HG02642 (cell line): Measurements from ENCODE around the gene NLRP7.
"Not testable (repeated sequence)": the region's sequence is repeated elsewhere in the genome, so short reads cannot be mapped to it uniquely, and the experiment has no call there.

ENCODE experiments used
- ATAC-seq: cut with Tn5 transposase; IDR thresholded peaks from one replicate; pipeline ENCODE4 v1.9.1; 2021; ENCODE audit warnings: mild to moderate bottlenecking; ENCODE audit not compliant: unreplicated experiment, poor library complexity

The NLRP7 gene

DNA sequence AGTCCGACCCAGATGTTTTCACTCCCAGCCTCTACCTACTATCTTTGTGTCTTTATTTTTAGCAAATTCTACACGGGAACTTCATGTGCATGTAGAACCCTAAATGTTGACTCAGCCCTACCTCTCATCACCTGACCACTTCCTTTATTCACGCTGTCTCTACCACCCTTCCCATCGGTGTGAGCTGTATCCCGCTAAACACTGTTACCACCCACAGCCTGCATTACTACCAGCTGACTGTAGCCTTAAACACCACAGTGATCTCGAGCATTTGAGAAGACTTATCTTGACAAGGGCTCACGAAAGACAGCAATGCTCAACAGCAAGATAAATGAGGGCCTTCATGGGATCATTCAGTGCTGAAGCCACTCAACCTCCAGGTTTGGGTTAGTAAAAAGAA is 26.2 kb downstream of the NLRP7 start:
- no peak for ATAC-seq

DNA sequence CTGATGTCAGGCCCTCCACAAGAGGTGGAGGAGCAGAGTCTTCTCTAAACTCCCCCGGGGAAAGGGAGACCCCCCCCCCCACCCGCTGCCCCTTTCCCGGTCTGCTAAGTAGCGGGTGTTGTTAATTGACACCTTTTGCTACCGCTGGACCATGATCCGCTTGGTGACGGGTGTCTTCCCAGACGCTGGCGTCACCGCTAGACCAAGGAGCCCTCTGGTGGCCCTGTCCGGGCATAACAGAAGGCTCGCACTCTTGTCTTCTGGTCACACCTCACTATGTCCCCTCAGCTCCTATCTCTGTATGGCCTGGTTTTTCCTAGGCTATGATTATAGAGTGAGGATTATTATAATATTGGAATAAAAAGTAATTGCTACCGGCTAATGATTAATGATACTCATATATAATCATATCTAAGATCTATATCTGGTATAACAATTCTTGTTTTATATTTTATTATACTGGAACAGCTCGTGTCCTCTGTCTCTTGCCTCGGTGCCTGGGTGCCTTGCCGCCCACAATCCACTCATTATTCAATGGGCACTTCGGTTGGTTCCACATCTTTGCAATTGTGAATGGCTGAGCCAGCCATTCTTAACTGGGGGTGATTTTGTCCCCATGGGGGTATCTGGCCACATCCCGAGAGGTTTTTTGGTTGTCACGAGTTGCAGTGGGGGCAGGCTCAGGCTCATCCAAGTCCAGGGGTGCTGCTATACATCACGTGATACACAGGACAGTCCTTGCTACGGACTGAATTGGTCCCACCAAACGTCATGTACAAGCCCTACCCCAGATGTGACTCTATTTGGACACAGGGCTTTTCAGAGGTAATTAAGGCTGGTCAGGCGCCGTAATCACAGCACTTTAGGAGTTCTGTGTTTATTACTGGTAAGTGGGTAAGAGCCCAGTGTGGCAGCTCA is 27.4 kb downstream of the NLRP7 start:
- ATAC-seq, result not testable (repeated sequence)

DNA sequence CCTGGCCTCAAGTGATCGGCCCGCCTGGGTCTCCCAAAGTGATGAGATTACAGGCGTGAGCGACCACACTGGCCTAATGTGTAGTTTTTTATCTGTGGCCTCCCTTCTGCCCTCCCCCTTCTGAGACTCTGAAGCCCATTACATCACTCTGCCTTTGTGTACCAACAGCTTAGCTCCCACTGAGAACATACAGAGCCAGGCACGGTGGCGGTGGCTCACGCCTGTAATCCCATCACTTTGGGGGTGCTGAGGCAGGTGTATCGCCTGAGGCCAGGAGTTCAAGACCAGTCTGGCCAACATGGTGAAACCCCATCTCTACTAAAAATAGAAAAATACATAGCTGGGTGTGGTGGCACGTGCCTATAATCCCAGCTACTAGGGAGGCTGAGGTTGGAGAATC is 28.8 kb downstream of the NLRP7 start:
- no peak for ATAC-seq

DNA sequence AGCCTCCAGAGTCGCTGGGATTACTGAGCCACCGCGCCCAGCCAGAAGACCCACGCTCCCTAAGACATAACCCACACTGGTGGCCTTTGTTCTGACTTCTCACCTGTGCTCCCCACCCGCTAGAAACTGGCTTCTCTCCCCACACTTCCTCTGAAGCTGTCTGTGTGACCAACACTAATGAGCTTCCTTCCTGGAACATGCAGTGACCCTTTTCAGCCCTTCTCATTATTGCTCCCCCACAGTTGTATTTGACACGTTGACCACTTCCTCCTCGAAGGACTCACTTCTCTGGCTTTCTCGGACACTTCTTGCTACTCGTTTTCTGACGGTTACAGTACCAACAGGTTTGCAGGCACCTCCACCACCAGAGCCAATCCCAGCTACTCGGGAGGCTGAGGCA is 30.5 kb downstream of the NLRP7 start:
- ATAC-seq, result no peak

DNA sequence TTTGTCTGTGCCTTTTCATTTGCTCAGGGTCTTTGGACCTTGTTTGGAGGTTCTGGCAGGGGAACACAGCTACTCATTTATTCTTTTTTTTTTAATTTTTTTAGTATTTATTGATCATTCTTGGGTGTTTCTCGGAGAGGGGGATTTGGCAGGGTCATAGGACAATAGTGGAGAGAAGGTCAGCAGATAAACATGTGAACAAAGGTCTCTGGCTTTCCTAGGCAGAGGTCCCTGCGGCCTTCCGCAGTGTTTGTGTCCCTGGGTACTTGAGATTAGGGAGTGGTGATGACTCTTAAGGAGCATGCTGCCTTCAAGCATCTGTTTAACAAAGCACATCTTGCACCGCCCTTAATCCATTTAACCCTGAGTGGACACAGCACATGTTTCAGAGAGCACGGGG is 39.4 kb downstream of the NLRP7 start:
- not testable (repeated sequence) for ATAC-seq

DNA sequence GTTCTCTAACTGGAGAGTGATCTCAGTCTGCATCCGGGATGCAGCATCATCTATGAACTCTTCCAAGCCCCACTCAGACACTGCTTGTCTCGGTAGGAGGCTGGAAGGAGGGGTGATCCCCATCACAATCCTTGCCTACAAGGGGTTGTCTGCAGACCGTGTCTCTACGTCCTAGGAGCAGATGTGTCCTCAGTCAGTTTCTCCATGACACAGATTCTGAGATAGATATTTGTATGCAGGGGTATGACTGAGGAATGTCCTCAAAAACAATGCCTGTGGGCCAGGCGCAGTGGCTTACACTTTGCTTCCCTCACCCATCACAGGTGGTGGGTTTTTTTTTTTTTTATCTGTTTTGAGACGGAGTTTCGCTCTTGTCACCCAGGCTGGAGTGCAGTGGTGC is 40.5 kb downstream of the NLRP7 start:
- no peak for ATAC-seq

DNA sequence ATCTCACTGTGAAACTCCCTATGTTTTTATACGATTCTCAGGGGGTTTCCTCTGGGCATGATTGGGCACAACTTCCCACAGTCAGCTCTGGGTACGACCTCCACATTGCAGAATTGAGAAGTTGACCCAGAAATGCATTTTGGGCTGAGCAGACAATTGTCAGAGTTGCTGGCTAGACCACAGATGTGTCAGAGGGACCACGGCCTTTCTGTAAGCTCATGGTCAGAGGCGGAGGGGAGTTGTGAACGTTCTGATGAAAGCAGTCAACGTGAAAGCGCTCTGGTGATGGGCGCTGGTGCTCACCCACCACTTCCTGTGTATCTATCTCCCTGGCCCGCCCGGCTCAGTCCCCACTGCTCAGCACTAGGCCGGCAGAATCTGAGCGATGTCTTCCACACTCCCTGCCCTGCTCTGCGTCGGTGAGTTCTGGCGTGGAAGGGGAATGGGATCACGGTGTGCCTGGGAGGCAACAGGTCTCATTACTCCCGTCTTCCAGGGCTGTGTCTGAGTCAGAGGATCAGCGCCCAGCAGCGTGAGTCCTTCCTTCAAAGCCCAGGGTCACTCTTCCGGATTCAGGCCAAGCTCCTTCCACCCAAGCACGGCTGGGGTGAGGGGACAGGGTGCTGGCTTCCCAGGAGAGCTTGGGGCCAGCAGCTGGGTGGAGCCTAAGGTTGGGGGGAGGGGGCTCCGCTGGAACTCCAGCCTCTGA is 41.4 kb downstream of the NLRP7 start, which contains the start of gene NCR1:
Gene NCR1, plus strand, starts transcription at position 346 of the 709 bp plus-strand sequence. Its CDS starts 40 bp downstream, at position 386.
- no peak for ATAC-seq

DNA sequence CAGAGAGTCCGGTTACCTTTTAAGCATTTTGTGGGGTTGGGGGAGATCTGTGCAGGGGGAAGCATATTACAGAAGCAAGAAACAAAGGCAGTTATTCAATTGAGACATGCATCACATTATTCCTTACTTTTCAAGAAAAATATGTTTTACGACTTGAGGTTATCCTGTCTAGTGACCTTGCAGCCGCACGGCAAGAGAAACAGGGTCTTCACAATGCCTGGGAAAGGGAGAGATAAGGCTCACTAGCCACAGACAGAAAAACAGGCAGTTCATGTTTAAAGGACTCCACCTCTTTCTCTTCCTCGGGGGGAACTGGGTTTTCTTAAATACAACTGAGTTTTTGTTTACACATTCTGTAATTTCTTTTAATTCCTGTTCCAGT is 41.9 kb downstream of the NLRP7 start:
- no peak for ATAC-seq

DNA sequence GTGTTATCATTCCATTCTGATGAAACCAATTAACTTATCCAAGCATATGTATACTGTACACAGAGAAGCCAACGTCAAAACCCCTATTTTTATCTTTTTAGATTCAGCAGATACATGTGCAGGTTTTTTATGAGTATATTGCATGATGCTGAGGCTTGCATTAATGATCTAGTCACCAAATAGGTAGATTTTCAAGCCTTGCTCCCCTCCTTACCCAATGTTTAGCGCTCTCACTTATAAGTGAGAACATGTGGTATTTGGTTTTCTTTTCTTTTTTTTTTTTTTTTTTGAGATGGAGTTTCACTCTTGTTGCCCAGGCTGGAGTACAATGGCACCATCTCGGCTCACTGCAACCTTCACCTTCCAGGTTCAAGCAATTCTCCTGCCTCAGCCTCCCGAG is 43.1 kb downstream of the NLRP7 start:
- not testable (repeated sequence) for ATAC-seq

DNA sequence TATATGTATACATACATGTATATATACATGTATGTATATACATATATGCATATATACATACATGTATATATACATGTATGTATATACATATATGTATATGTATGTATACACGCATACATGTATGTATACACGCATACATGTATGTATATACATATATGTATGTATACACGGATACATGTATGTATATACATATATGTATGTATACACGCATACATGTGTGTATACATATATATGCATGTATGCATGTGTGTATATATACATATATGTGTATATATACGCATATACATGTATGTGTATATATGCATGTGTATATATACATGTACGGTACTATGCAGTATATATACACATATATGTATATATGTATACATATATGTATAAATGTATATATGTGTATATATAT is 44.0 kb downstream of the NLRP7 start:
- no peak for ATAC-seq

DNA sequence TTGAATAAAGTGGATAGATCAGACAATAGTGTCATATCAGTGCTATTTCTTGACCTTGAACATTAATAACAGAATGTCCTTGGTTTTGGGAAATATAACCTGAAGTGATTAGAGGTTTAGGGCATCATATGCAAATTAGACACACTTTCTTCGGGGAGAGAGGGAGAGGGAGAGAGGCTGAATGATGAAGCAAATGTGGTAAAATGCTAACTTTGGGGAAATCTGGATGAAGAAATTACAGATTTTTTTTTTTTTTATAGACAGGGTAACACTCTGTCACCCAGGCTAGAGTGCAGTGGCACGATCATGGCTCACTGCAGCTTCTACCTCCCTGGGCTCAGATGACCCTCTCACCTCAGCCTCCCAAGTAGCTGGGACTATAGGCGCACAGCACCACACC is 45.3 kb downstream of the NLRP7 start:
- ATAC-seq, result no peak

DNA sequence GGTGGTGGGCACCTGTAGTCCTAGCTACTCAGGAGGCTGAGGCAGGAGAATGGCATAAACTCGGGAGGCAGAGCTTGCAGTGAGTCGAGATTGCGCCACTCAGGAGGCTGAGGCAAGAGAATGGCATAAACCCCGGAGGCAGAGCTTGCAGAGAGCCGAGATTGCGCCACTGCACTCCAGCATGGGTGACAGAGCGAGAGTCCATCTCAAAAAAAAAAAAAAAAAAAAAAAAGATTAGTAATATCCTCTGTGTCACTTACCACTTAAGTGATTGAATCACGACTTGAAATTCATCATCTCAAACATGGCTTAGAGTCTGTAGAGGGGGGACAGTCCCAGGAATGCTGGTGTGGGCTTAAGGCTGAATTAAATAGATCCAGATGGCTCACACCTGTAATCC is 46.2 kb downstream of the NLRP7 start:
- not testable (repeated sequence) for ATAC-seq

DNA sequence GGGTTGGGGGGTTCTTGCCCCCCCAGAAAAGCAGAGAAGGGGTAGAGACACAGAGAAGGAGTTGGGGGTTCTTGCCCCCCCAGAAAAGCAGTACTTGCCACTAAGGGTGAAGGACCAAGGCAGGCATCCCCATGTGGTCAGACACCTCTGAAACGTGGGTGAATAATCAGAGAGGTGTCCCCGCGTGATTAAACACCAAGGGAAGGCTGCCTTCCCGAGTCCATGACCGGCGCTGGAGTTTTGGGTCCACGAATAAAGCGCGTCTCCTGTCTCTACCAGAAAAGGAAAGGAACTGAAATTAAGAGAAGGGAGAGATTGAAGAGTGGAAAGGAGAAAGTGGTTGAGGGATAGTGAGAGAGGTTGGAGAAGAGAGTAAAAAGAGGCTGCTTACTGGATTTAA is 47.7 kb downstream of the NLRP7 start:
- not testable (repeated sequence) for ATAC-seq

DNA sequence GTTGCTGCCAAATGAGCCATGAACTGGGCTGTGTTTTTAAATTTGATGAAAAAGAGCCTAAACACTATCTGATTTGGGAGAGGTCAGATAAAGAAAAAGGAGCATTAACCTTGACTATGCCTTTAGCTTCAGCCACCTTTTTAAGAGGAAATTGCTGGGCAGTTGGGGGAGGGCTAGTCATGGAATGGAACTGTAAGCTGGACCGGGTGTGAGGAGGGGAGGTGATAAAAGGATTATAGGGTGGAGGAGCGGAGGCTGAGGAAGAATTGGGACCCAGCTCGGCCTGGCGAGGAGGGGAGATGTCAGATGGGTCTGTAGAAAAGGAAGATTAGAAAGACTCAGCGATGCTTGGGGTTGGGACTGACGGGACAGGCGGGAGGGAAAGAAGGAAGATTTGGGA is 48.6 kb downstream of the NLRP7 start:
- ATAC-seq, result not testable (repeated sequence)

DNA sequence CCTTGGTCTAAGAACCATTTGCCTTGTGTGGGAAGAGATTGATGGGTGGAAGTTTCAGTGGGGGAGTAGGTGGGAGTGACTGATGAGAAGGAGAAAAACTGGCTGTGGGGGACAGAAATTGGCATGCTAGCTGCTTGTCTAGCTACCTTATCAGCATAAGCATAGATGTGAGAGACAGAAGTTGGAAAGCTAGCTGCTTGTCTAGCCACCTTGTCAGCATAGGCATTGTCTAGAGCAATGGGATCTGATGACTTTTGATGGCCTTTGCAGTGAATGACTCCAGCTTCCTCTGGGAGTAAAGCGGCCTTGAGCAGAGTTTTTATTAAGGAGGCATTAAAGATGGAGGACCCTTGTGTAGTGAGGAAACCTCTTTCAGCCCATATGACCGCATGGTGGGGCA is 51.3 kb downstream of the NLRP7 start:
- ATAC-seq, result no peak

DNA sequence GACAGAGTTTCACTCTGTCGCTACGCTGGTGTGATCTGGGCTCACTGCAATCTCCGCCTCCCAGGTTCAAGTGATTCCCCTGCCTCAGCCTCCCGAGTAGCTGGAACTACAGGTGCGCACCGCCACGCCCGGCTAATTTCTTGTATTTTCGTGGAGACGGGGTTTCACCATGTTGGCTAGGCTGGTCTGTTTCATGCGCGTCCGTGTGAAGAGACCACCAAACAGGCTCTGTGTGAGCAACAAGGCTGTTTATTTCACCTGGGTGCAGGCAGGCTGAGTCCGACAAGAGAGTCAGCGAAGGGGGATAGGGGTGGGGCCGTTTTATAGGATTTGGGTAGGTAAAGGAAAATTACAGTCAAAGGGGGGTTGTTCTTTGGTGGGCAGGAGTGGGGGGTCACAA is 53.2 kb downstream of the NLRP7 start:
- not testable (repeated sequence) for ATAC-seq

DNA sequence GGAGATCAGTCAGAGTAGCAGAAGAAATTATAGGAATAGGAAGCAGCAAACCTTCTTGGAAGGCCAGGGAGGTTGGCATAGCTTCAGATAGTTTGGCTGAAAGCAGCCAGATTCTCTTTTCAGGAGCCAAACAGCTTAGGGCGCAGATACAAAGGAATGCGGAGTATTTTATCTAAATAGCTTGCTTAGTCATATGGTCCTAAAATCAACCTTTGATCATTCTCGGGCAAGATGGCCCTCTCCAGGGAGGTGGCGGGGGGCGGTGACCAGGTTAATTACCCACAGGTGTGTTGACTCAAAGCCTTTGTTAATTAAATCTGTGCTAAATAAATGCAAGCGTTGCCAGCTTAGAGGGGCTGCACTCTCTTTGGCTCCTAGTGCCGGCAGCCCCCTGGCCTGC is 53.9 kb downstream of the NLRP7 start:
- ATAC-seq, result no peak

DNA sequence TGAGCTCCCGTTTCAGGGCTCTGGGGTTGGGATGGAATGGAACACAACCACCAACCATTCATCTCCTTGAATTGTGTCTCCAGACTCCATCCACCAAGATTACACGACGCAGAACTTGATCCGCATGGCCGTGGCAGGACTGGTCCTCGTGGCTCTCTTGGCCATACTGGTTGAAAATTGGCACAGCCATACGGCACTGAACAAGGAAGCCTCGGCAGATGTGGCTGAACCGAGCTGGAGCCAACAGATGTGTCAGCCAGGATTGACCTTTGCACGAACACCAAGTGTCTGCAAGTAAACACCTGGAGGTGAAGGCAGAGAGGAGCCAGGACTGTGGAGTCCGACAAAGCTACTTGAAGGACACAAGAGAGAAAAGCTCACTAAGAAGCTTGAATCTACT is 57.8 kb downstream of the NLRP7 start:
- ATAC-seq, result no peak

DNA sequence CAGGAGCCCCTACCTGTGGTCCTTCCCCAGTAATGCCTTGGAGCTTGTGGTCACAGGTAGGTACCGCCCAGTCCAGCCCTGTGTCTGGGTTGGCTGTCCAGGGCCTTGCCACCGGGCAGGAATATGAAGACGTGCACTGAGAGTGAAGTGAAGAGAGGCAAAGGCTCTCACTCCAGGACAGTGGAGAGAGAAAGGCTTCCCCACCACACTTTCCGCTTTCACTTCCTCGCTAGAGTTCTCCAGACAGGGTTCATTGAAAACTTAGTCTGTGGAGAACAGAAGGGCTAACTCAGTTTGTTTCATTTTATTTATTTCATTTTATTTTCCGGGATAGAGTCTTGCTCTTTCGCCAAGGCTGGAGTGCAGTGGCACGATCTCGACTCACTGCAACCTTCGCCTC is 59.1 kb downstream of the NLRP7 start:
- no peak for ATAC-seq

DNA sequence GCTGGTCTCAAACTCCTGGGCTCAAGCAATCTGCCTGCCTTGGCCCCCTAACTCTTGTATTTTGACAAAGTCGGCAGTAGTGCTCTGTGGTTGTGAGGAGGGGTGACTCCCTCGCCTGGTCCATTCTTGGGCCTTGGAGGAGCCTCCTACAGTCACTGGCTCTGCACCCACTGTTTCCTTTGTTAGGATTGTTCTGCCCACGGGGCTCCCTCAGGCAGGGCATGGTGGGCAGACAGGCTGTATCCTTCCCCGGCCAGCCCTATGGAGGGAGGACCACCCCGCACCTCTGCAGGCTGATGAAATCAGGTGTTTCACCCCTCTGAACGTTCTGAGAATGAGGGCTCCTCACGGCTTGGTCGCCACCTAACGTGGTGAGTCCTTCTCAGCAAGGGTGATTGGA is 64.1 kb downstream of the NLRP7 start:
- ATAC-seq, result no peak

DNA sequence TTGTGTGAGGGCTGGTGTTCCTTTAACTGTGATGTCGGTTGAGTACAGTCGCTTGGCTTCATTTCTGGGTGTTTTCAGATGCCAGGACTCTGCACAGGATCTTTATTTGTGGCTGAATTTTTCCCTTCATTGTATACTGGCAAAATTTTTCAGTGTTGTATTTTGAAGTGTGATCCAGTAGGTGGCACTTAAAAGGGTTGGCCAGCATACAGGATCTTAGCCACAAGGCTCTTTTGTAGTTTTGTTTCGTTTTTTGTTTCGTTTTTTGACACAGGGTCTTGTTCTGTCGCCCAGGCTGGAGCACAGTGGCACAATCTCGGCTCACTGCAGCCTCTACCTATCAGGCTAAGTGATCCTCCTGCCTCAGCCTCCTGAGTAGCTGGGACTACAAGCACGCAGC is 64.6 kb downstream of the NLRP7 start:
- no peak for ATAC-seq

DNA sequence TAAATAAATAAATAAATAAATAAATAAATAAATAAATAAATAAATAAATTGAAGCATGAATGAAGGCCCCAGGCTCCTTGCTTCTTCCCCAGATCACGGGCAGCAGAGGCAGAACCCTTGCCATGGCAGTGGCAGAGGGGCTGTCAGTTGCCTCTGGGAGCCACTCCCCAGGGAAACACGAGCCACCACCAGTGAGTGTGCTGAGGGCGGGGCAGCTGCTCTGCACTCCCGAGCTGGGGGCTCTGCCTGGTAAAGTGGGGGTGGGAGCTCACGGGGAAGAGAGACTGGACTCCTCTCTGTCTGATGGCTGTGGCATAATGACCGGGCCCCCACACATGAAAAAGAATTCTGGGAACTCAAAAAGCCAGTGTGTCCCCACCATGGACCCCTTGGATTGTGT is 65.4 kb downstream of the NLRP7 start:
- no peak for ATAC-seq
